Right ventricle myocardium superior (tissue), 1 donor: ENCODE results near the gene SDHAF4. TPM values are rescaled to one million over a fixed set of nuclear protein-coding genes. Genes with fewer than 3 reads are reported as not detected.

ENCODE experiments used
- total RNA-seq: library from RNA; stranded (reverse); fragmentation: NEBNext Ultra II Directional; extraction: Animal tissue kit (Norgen Biotek cat#: 25700); gene quantifications from one replicate; pipeline ENCODE4 v1.2.1, GENCODE V29; 2021
- donor health status: DM: no; HTN: yes; CAD: no; lungs with severe emphysema.

SDHAF4 gene
- total RNA-seq, 1 donor from 2014 or later: 17.8 TPM

Other genes starting within 250 kb of the SDHAF4 start
- gene FAM135A, start 153.4 kb upstream of the SDHAF4 start, total RNA-seq: 14.3 TPM
- gene SMAP1, start 101.0 kb downstream of the SDHAF4 start, total RNA-seq: 27.7 TPM